22Rv1 (cell line): ENCODE measurements around the gene TMED10.

ENCODE experiments used
- ZFX ChIP-seq: fragments of 450-650 bp; IDR thresholded peaks from 2 replicates; pipeline ENCODE4 v1.6.1; 2017; ENCODE audit warnings: antibody characterized with exemption, borderline replicate concordance
- TF ChIP-seq, protein P1 (sequence below): fragments of 450-650 bp; IDR thresholded peaks from 2 replicates; pipeline ENCODE4 v1.5.1; 2017; ENCODE audit warnings: mild to moderate bottlenecking

DNA sequence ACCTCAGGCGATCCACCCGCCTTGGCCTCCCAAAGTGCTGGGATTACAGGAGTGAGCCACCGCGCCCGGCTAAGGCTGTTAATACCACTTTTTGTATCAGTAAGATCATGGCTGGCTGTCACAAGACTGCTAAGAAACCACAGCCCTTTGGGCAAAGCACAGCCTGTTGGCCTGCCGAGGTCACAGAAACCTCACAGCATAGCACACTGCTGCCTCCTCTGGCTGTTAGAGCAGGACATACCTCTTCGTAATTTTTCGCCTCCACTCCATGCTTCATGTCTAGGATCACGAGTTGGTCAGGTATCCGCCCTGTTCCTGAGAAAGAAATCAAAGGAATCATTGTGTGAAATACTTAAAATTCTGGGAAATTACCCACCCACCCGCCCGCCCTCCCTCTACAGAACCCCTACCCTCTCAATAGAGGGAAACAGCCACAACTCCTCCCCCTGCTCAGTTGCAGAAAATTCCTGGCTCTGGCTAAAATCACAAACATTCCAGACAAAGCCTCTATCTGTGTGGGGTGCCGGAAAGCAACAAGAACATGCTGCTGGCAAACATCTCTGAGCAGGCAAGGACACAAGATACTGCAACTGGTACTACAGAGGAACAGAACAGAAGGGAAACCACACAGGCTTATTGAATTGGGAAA is 28.9 kb downstream of the TMED10 start:
- TF ChIP-seq, protein P1, sequence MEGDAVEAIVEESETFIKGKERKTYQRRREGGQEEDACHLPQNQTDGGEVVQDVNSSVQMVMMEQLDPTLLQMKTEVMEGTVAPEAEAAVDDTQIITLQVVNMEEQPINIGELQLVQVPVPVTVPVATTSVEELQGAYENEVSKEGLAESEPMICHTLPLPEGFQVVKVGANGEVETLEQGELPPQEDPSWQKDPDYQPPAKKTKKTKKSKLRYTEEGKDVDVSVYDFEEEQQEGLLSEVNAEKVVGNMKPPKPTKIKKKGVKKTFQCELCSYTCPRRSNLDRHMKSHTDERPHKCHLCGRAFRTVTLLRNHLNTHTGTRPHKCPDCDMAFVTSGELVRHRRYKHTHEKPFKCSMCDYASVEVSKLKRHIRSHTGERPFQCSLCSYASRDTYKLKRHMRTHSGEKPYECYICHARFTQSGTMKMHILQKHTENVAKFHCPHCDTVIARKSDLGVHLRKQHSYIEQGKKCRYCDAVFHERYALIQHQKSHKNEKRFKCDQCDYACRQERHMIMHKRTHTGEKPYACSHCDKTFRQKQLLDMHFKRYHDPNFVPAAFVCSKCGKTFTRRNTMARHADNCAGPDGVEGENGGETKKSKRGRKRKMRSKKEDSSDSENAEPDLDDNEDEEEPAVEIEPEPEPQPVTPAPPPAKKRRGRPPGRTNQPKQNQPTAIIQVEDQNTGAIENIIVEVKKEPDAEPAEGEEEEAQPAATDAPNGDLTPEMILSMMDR = no peak
- TF ChIP-seq ZFX = no peak
